ENCODE results near the gene BGN.

DNA sequence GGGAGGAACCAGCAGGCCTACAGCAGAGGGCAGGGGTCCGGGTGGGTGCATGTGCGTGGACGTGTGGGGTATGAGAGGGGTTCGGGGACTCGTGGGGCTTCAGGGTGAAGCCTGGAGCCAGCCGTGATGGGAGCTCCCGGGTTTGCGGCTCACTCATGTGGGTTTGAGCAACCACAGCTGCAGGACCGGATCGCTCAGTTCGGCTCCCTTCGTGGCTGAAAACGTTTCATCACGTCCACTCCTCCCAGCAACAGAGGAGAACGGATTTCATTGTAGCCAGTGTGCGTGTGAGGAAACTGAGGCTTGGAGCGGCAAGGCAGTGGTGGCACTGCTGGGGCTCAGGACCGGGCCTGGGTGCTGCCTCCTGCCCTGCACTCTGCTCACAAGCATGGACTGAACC lies 10.6 kb downstream of the BGN start:
- TF ChIP-seq, protein P1, sequence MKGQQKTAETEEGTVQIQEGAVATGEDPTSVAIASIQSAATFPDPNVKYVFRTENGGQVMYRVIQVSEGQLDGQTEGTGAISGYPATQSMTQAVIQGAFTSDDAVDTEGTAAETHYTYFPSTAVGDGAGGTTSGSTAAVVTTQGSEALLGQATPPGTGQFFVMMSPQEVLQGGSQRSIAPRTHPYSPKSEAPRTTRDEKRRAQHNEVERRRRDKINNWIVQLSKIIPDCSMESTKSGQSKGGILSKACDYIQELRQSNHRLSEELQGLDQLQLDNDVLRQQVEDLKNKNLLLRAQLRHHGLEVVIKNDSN (IDR thresholded peaks at IDR 0.05), result no peak
- TF ChIP-seq ZBTB7A (IDR thresholded peaks at IDR 0.05; ENCODE audit: low read depth), result no peak
- no peak for TF ChIP-seq EP300 (IDR thresholded peaks at IDR 0.05; ENCODE audit: borderline replicate concordance)

All from Ishikawa (cell line).